B cell (primary cell): Measurements from ENCODE around the gene SRSF6.

ENCODE experiments used
- EZH2 ChIP-seq: IDR thresholded peaks from 2 replicates; pipeline ENCODE4 v1.6.1; 2012; ENCODE audit warnings: borderline replicate concordance, low read depth, mild to moderate bottlenecking, moderate library complexity, low read length; ENCODE audit not compliant: insufficient read depth, poor library complexity, severe bottlenecking
- TF ChIP-seq, protein P1 (sequence below): fragments of 200-600 bp; IDR thresholded peaks from one replicate; pipeline ENCODE4 v1.8.0; 2022; ENCODE audit warnings: antibody characterized with exemption, mild to moderate bottlenecking

DNA sequence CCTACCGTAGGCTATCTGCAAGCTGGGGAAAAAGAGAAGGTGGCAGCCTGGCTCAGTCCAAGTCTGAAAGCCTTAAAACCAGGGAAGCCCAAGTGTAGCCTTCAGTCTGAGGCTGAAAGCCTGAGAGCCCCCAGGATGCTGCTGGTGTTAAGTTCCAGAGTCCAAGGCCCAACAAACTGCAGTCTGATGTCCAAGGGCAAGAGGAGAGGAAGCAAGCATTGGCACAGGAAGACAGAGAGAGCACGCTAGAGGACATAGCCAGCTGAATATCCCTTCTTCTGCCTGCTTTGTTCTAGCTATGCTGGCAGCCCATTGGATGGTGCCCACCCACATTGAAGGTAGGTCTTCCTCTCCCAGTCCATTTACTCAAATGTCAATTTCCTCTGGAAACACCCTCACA is 37.7 kb downstream of the SRSF6 start:
- TF ChIP-seq, protein P1, sequence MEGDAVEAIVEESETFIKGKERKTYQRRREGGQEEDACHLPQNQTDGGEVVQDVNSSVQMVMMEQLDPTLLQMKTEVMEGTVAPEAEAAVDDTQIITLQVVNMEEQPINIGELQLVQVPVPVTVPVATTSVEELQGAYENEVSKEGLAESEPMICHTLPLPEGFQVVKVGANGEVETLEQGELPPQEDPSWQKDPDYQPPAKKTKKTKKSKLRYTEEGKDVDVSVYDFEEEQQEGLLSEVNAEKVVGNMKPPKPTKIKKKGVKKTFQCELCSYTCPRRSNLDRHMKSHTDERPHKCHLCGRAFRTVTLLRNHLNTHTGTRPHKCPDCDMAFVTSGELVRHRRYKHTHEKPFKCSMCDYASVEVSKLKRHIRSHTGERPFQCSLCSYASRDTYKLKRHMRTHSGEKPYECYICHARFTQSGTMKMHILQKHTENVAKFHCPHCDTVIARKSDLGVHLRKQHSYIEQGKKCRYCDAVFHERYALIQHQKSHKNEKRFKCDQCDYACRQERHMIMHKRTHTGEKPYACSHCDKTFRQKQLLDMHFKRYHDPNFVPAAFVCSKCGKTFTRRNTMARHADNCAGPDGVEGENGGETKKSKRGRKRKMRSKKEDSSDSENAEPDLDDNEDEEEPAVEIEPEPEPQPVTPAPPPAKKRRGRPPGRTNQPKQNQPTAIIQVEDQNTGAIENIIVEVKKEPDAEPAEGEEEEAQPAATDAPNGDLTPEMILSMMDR: no peak
- no peak for TF ChIP-seq EZH2
